ENCODE measurements around the gene INPP5D.

- no peak for TF ChIP-seq CTCF (IDR thresholded peaks at IDR 0.05)
- TF ChIP-seq POLR2A (IDR thresholded peaks at IDR 0.05), result no peak
Measured at GRCh38 chr2:233223059-233223894, 163.1 kb downstream of the INPP5D start.
